ENCODE results near the gene HEXA.
"Not testable (repeated sequence)": the region's sequence is repeated elsewhere in the genome, so short reads cannot be mapped to it uniquely, and the experiment has no call there.

The HEXA gene

GRCh38 chr15:72375846-72376581 is at the start of gene HEXA:
TSS of gene HEXA (minus strand) at chr15:72376014. CDS start at chr15:72375972, 42 bp downstream.
- peak; percentile 100 for DNase-seq

- no peak for DNase-seq
Measured at GRCh38 chr15:72423256-72423655, 47.4 kb upstream of the HEXA start.

- DNase-seq, result no peak
Measured at GRCh38 chr15:72421484-72421883, 45.7 kb upstream of the HEXA start.

GRCh38 chr15:72420576-72420975 is 44.8 kb upstream of the HEXA start:
- no peak for DNase-seq

- DNase-seq, result not testable (repeated sequence)
Measured at GRCh38 chr15:72419768-72420167, 44.0 kb upstream of the HEXA start.

- no peak for DNase-seq
Measured at GRCh38 chr15:72415304-72415703, 39.5 kb upstream of the HEXA start.

- DNase-seq, result not testable (repeated sequence)
Measured at GRCh38 chr15:72413337-72413736, 37.5 kb upstream of the HEXA start.

- DNase-seq, result no peak
Measured at GRCh38 chr15:72411544-72411943, 35.7 kb upstream of the HEXA start.

GRCh38 chr15:72411111-72411510 is 35.3 kb upstream of the HEXA start:
- no peak for DNase-seq

- DNase-seq, result no peak
Measured at GRCh38 chr15:72406936-72407335, 31.1 kb upstream of the HEXA start.

- no peak for DNase-seq
Measured at GRCh38 chr15:72404841-72405240, 29.0 kb upstream of the HEXA start.

GRCh38 chr15:72404356-72404755 is 28.5 kb upstream of the HEXA start:
- no peak for DNase-seq

GRCh38 chr15:72402726-72403125 is 26.9 kb upstream of the HEXA start:
- DNase-seq, result no peak

GRCh38 chr15:72398648-72399047 is 22.8 kb upstream of the HEXA start:
- DNase-seq, result no peak

GRCh38 chr15:72397796-72398588 is 22.2 kb upstream of the HEXA start, which contains the start of gene TMEM202:
TSS of gene TMEM202 (plus strand) at chr15:72398305. CDS start at chr15:72398327, 22 bp downstream.
- DNase-seq, result no peak

GRCh38 chr15:72396331-72396730 is 20.5 kb upstream of the HEXA start:
- not testable (repeated sequence) for DNase-seq

- no peak for DNase-seq
Measured at GRCh38 chr15:72389231-72389630, 13.4 kb upstream of the HEXA start.

GRCh38 chr15:72387741-72388140 is 11.9 kb upstream of the HEXA start:
- DNase-seq, result no peak

GRCh38 chr15:72382146-72382545 is 6.3 kb upstream of the HEXA start:
- no peak for DNase-seq

GRCh38 chr15:72380743-72381142 is 4.9 kb upstream of the HEXA start:
- DNase-seq, result no peak

- DNase-seq, result no peak
Measured at GRCh38 chr15:72379856-72380430, 4.1 kb upstream of the HEXA start.

GRCh38 chr15:72379106-72379505 is 3.3 kb upstream of the HEXA start:
- DNase-seq, result not testable (repeated sequence)

- no peak for DNase-seq
Measured at GRCh38 chr15:72377331-72377730, 1.5 kb upstream of the HEXA start.

- no peak for DNase-seq
Measured at GRCh38 chr15:72375501-72375845, 341 bp downstream of the HEXA start.
